GM06990 (cell line): ENCODE results near the gene ASAP3.

ENCODE experiments used
- DNase-seq: peaks from one replicate; pipeline ENCODE4 v3.0.0-alpha.2; 2011; ENCODE audit not compliant: insufficient read length; ENCODE audit errors: extremely low read depth
- H3K27me3 ChIP-seq: replicated peaks from 2 replicates; pipeline ENCODE4 v1.6.0; 2011; ENCODE audit warnings: low read length; ENCODE audit not compliant: control insufficient read depth, insufficient read depth
- H3K36me3 ChIP-seq: 2 replicates; pipeline ENCODE4 v1.5.1; 2011; ENCODE audit warnings: low read length; ENCODE audit not compliant: control insufficient read depth, insufficient read depth
- H3K4me3 ChIP-seq: replicated peaks from 2 replicates; pipeline ENCODE4 v1.5.1; 2011; ENCODE audit warnings: low read depth, mild to moderate bottlenecking, control low read depth, low read length
- TF ChIP-seq, protein P1 (sequence below): IDR thresholded peaks from 2 replicates; pipeline ENCODE4 v1.5.1; 2011; ENCODE audit warnings: low read length, control low read depth, mild to moderate bottlenecking, inconsistent platforms; ENCODE audit not compliant: insufficient read depth, poor library complexity, severe bottlenecking

Gene ASAP3

DNA sequence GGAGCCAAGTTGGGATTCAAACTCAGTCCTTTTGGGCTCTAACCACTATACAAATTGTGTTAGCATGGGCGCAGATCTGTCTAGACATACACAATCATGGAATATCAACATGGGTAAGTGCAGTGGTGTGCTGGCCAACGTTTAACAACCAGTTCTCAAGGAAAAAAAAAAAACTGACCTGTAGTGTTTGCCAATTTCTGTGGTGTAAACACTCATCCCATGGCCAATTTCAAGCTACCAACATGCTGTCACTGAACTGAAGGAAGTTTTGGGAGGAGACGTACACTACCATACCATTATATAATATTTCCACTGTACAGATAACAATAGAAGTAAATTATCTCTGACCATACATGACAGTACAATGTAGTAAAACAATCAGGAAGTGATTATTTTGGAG lies 62.6 kb downstream of the ASAP3 start:
- TF ChIP-seq, protein P1, sequence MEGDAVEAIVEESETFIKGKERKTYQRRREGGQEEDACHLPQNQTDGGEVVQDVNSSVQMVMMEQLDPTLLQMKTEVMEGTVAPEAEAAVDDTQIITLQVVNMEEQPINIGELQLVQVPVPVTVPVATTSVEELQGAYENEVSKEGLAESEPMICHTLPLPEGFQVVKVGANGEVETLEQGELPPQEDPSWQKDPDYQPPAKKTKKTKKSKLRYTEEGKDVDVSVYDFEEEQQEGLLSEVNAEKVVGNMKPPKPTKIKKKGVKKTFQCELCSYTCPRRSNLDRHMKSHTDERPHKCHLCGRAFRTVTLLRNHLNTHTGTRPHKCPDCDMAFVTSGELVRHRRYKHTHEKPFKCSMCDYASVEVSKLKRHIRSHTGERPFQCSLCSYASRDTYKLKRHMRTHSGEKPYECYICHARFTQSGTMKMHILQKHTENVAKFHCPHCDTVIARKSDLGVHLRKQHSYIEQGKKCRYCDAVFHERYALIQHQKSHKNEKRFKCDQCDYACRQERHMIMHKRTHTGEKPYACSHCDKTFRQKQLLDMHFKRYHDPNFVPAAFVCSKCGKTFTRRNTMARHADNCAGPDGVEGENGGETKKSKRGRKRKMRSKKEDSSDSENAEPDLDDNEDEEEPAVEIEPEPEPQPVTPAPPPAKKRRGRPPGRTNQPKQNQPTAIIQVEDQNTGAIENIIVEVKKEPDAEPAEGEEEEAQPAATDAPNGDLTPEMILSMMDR: no peak
- peaks cover 4% of the 10 kb centered on the region for H3K27me3 ChIP-seq
- DNase-seq: no peak
- no peaks in the 10 kb centered on the region for H3K36me3 ChIP-seq
- no peak overlapping the region for H3K4me3 ChIP-seq

DNA sequence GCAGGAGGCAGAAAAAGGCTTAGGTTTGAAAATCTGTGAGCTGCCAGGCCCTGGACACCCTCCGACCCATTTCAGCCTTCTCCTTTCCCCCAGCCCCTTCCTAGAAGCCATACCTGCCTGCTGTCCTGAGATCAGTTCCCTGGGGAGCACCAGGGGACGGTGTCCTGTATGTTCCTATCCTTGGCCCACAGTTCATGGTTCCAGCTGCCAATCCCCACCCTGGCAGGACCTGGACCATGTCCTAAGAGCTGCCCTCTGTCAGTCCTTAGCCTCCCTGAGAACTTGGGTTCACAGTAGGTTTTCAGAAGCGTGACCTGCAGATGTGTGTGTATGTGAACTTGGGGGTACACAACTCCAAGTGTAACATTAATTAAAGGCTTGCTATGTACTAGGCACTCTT lies 63.2 kb downstream of the ASAP3 start:
- Histone ChIP-seq H3K4me3 (no peak overlapping the region), H3K36me3 (no peaks in the 10 kb centered on the region), H3K27me3 (peaks cover 2% of the 10 kb centered on the region)
- TF ChIP-seq, protein P1: no peak
- DNase-seq: no peak

DNA sequence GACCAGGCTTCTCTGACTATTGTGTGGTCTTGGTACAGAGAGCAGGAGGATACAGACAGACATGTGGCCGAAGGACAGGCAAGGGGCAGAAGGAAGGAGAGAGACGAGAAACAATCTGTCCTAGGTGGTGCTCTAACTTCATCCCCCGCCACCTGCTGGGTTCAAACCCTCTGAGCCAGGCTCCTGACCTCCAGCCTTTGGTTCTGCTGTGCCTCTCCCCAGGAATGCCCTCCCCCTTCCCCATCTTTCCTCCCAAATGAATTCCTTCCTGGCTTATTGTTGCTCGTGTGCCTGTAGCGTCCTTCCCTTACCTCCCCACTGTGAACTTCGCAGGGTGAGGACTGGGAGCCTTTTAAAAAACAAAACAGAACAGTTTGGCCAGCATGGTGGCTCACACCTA lies 64.8 kb downstream of the ASAP3 start:
- no peak for DNase-seq
- TF ChIP-seq, protein P1: no peak
- Histone ChIP-seq H3K4me3 (no peak overlapping the region), H3K27me3 (peaks cover 2% of the 10 kb centered on the region; the same call in 1 of the 2 replicates), H3K36me3 (no peaks in the 10 kb centered on the region)

DNA sequence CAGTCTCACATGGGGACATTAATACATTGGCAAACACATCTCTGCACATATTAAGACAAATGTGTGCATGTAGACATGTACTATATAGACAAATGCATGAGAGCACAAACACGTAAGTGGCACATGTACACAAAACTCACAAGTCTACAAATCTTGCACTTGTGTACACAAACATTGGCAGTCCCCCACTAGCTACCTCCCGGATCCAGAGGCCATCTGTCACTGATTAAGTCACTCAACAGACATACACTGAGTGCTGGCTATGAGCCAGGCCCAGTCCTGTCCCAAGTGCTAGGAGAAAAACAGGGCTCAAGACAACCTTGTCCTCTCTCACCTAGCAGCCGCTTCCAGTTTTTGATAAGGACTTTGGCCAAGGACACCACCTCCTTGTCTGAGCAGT lies 66.4 kb downstream of the ASAP3 start:
- TF ChIP-seq, protein P1: no peak
- Histone ChIP-seq H3K27me3 (no peaks in the 10 kb centered on the region; the same call in 1 of the 2 replicates), H3K36me3 (no peaks in the 10 kb centered on the region), H3K4me3 (no peak overlapping the region)
- no peak for DNase-seq

DNA sequence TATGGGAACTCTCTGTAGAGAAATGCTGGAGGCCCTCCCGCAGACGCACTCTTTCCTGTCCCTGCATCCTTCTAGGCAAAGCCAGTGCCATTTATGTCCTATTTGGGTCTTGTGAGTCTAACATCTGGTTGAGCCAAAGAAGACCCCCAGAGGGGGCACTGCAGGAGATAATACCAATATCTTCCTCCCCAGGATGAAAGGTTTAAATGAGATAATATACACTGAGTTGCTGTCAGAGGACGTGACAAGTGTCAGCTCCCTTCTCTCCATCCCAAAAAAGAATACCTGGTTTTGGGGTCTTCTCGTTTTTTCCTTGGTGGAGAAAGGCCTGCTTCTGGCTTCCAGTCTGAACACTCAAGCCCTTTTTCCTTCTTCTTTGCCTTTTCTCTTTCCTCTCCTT lies 67.0 kb downstream of the ASAP3 start:
- Histone ChIP-seq H3K36me3 (no peaks in the 10 kb centered on the region), H3K27me3 (no peaks in the 10 kb centered on the region; the same call in 1 of the 2 replicates), H3K4me3 (no peak overlapping the region)
- TF ChIP-seq, protein P1: no peak
- DNase-seq: no peak

DNA sequence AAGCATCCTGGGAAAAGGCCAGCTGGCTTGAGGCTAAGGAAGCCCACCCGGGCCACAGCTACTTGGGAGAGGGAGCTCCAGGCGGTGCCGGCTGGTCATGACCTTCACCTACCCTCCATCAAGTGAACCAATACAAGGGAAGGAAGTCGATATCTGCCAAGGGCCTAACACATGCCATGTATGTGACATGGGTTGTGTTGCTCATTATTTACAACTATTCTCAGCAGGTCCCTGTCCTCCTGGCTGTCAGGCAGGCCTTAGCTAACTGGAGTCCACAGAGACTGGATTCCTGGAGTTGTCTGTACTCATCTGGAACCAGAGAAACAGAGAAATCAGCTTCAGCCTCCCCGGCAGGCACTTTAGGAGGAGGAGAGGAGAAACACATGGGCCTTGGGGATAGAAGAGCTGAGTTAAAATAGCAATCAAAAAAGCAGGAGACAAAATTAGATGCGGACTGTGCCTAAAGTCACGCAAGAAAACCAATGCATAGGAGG lies 75.1 kb downstream of the ASAP3 start:
- DNase-seq: no peak
- Histone ChIP-seq H3K27me3 (no peaks in the 10 kb centered on the region), H3K36me3 (no peaks in the 10 kb centered on the region), H3K4me3 (no peak overlapping the region)
- TF ChIP-seq, protein P1: no peak
